Measurements from ENCODE around the gene IFNL2. TPM values are rescaled to one million over a fixed set of nuclear protein-coding genes. Genes with fewer than 3 reads are reported as not detected.

IFNL2 gene
- total and polyA plus RNA-seq, 9 of the 15 experiments (the other 6 are each of a cell fraction or from before 2014, with no cell fraction given): not detected

DNA sequence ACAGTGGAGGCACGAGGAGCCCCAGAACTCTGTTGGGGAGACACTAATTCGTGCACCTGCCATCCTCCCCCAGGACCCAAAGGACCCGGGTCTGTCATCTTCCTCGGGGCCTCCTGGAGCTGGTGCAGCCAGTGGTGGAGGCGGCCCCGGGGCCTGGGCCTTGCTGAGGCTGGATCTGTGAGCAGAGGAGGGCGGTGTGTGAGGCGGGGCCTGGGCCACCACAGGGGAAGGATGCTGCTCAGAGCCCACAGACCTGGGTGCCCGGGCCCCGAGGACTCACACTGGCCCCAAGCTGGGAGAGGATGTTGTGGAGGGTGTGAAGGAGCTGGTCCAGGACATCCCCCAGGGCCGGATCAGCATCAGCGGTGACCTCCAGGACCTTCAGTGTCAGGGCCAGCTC, 31.7 kb upstream of the IFNL2 start:
- H3K36me3 ChIP-seq (ENCODE audit: control insufficient read depth, insufficient read depth, low read length): no peaks in the 10 kb centered on the region
- no peak overlapping the region for H2AFZ ChIP-seq (ENCODE audit: low read depth, low read length)
- no peaks in the 10 kb centered on the region for H3K9me1 ChIP-seq (ENCODE audit: control insufficient read depth, insufficient read depth, low read length)
- in situ Hi-C loops (cut with MboI) (no loop called here), intact Hi-C loops (cut with micrococcal nuclease) (no loop called here)
- H3K27ac ChIP-seq (ENCODE audit: extremely low read depth, low read depth, low read length): no peak overlapping the region
- no peak overlapping the region for H3K4me3 ChIP-seq
- WGBS (ENCODE audit: insufficient coverage, low coverage, missing lambda C conversion rate): 29% methylated on average over 10 of the region's 12 CpGs
- DNase-seq (ENCODE audit: extremely low read depth in 1 of 4, low spot score in 3 of 4) (no peak), ATAC-seq (peak; percentile 53), FAIRE-seq (no peak)
- no peaks in the 10 kb centered on the region for H3K9me3 ChIP-seq (replicated peaks; ENCODE audit: control insufficient read depth, insufficient read depth, low read depth, low read length)
- no peaks in the 10 kb centered on the region for H4K20me1 ChIP-seq (replicated peaks; ENCODE audit: control insufficient read depth, insufficient read depth, low read length)
- BruUV-seq (replicated peaks): no TSS peak
- H3K9ac ChIP-seq (ENCODE audit: insufficient read depth in 1 of 2, low read depth in 2 of 2, low read length in 2 of 2): no peak overlapping the region
- H3K79me2 ChIP-seq (ENCODE audit: control insufficient read depth, insufficient read depth, low read length): no peaks in the 10 kb centered on the region
- TF ChIP-seq MNT (conservative IDR thresholded peaks at IDR 0.05) (no peak), CBX5 (IDR thresholded peaks at IDR 0.05; ENCODE audit: borderline replicate concordance, low read depth) (no peak), NCOA6 (IDR thresholded peaks at IDR 0.05) (no peak), HDGF (IDR thresholded peaks at IDR 0.05) (no peak), EZH2 (IDR thresholded peaks at IDR 0.05; ENCODE audit: borderline replicate concordance, low read depth, low read length) (no peak), ZNF436 (CRISPR knock-in tag; IDR thresholded peaks at IDR 0.05) (no peak)
- TF ChIP-seq, protein P1, sequence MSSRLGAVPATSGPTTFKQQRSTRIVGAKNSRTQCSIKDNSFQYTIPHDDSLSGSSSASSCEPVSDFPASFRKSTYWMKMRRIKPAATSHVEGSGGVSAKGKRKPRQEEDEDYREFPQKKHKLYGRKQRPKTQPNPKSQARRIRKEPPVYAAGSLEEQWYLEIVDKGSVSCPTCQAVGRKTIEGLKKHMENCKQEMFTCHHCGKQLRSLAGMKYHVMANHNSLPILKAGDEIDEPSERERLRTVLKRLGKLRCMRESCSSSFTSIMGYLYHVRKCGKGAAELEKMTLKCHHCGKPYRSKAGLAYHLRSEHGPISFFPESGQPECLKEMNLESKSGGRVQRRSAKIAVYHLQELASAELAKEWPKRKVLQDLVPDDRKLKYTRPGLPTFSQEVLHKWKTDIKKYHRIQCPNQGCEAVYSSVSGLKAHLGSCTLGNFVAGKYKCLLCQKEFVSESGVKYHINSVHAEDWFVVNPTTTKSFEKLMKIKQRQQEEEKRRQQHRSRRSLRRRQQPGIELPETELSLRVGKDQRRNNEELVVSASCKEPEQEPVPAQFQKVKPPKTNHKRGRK (tag; IDR thresholded peaks at IDR 0.05): no peak
- POLR2A ChIA-PET: no interaction called here
- H3K4me2 ChIP-seq (ENCODE audit: insufficient read depth, low read length): no peak overlapping the region
- CTCF ChIA-PET (ENCODE audit: low intra/inter-chr PET ratio): no interaction called here
- H3K4me1 ChIP-seq (replicated peaks in 1 of 2; ENCODE audit: control insufficient read depth in 2 of 2, insufficient read depth in 2 of 2, low read length in 2 of 2): peaks cover 0 to 8% of the 10 kb centered on the region in 2 experiments; a peak in 3 of 5 replicates
- peaks cover 0 to 10% of the 10 kb centered on the region in 2 experiments; a peak in 2 of 5 replicates for H3K27me3 ChIP-seq (ENCODE audit: control insufficient read depth in 2 of 2, insufficient read depth in 2 of 2, low read length in 2 of 2)

Data from K562 (cell line).